H9 (cell line): Measurements from ENCODE around the gene CHST2. TPM values are rescaled to one million over a fixed set of nuclear protein-coding genes. Genes with fewer than 3 reads are reported as not detected.

ENCODE experiments used
- DNase-seq: peaks from one replicate; pipeline ENCODE4 v3.0.0-alpha.2; 2017
- H2AFZ ChIP-seq: one replicate; pipeline ENCODE4 v1.6.1; 2013; ENCODE audit warnings: mild to moderate bottlenecking, low read length, control low read depth, moderate library complexity
- H2AK5ac ChIP-seq: 2 replicates; pipeline ENCODE4 v1.6.1; 2013; ENCODE audit warnings: low read length, control low read depth, mixed read lengths; ENCODE audit not compliant: insufficient read length
- H2BK120ac ChIP-seq: one replicate; pipeline ENCODE4 v1.6.1; 2013; ENCODE audit warnings: low read depth, mild to moderate bottlenecking, low read length, control low read depth, inconsistent platforms; ENCODE audit not compliant: poor library complexity, severe bottlenecking
- H2BK12ac ChIP-seq: 2 replicates; pipeline ENCODE4 v1.6.1; 2013; ENCODE audit warnings: low read length, control low read depth, mixed read lengths, low read depth; ENCODE audit not compliant: insufficient read length
- H2BK15ac ChIP-seq: 2 replicates; pipeline ENCODE4 v1.6.1; 2013; ENCODE audit warnings: low read depth, low read length, control low read depth
- H2BK20ac ChIP-seq: one replicate; pipeline ENCODE4 v1.6.1; 2013; ENCODE audit warnings: low read depth, mild to moderate bottlenecking, low read length, control low read depth, inconsistent platforms; ENCODE audit not compliant: poor library complexity, severe bottlenecking
- H2BK5ac ChIP-seq: 2 replicates; pipeline ENCODE4 v1.6.1; 2013; ENCODE audit warnings: low read length, control low read depth, mixed read lengths; ENCODE audit not compliant: insufficient read length
- H3K14ac ChIP-seq: 2 replicates; pipeline ENCODE4 v1.6.1; 2013; ENCODE audit warnings: low read length, control low read depth; ENCODE audit not compliant: insufficient read depth
- H3K18ac ChIP-seq: 2 replicates; pipeline ENCODE4 v1.6.1; 2013; ENCODE audit warnings: low read depth, mild to moderate bottlenecking, mixed read lengths, low read length, control low read depth; ENCODE audit not compliant: insufficient read length
- H3K23ac ChIP-seq: 2 replicates; pipeline ENCODE4 v1.6.1; 2013; ENCODE audit warnings: low read length, control low read depth, mixed read lengths, low read depth; ENCODE audit not compliant: insufficient read length
- H3K23me2 ChIP-seq: 2 replicates; pipeline ENCODE4 v1.6.1; 2013; ENCODE audit warnings: low read depth, mild to moderate bottlenecking, mixed read lengths, low read length, control low read depth; ENCODE audit not compliant: insufficient read length, poor library complexity, severe bottlenecking
- H3K27ac ChIP-seq: 2 replicates; pipeline ENCODE4 v1.5.1; 2013; ENCODE audit warnings: low read length, control low read depth, mixed read lengths, low read depth; ENCODE audit not compliant: insufficient read length
- H3K27me3 ChIP-seq: 2 replicates; pipeline ENCODE4 v1.6.1; 2013; ENCODE audit warnings: low read length, control low read depth, inconsistent platforms; ENCODE audit not compliant: insufficient read depth
- H3K4ac ChIP-seq: 2 replicates; pipeline ENCODE4 v1.6.1; 2013; ENCODE audit warnings: low read depth, mild to moderate bottlenecking, control low read depth, inconsistent platforms, low read length, moderate library complexity
- H3K4me1 ChIP-seq: 2 replicates; pipeline ENCODE4 v1.6.1; 2013; ENCODE audit warnings: low read length, control low read depth, inconsistent platforms; ENCODE audit not compliant: insufficient read depth
- H3K4me2 ChIP-seq: 2 replicates; pipeline ENCODE4 v1.6.1; 2013; ENCODE audit warnings: low read length, control low read depth, mixed read lengths; ENCODE audit not compliant: insufficient read length, insufficient read depth
- H3K56ac ChIP-seq: 2 replicates; pipeline ENCODE4 v1.6.1; 2013; ENCODE audit warnings: low read depth, mild to moderate bottlenecking, mixed read lengths, low read length, control low read depth; ENCODE audit not compliant: insufficient read length
- H3K79me1 ChIP-seq: 2 replicates; pipeline ENCODE4 v1.6.1; 2013; ENCODE audit warnings: low read depth, mild to moderate bottlenecking, moderate library complexity, low read length, control low read depth, inconsistent platforms; ENCODE audit not compliant: insufficient read depth, poor library complexity, severe bottlenecking
- H3K79me2 ChIP-seq: 2 replicates; pipeline ENCODE4 v1.6.1; 2013; ENCODE audit warnings: low read length, control low read depth, inconsistent platforms; ENCODE audit not compliant: insufficient read depth
- H3K9ac ChIP-seq: 2 replicates; pipeline ENCODE4 v1.6.1; 2013; ENCODE audit warnings: low read length, control low read depth, mixed read lengths; ENCODE audit not compliant: insufficient read length; ENCODE audit errors: extremely low read depth
- H3K9me3 ChIP-seq: one replicate; pipeline ENCODE4 v1.6.1; 2013; ENCODE audit warnings: low read depth, low read length, inconsistent platforms; ENCODE audit not compliant: control insufficient read depth
- H3T11ph ChIP-seq: one replicate; pipeline ENCODE4 v1.6.1; 2013; ENCODE audit warnings: mild to moderate bottlenecking, low read length, control low read depth, inconsistent platforms
- H4K20me1 ChIP-seq: one replicate; pipeline ENCODE4 v1.6.1; 2013; ENCODE audit not compliant: control insufficient read depth, insufficient read length, insufficient read depth
- H4K5ac ChIP-seq: 2 replicates; pipeline ENCODE4 v1.6.1; 2013; ENCODE audit warnings: low read depth, mild to moderate bottlenecking, mixed read lengths, low read length, control low read depth; ENCODE audit not compliant: insufficient read length
- H4K8ac ChIP-seq: replicated peaks from 2 replicates; pipeline ENCODE4 v1.6.1; 2013; ENCODE audit warnings: low read length, control low read depth, mixed read lengths, low read depth; ENCODE audit not compliant: insufficient read length
- H4K91ac ChIP-seq: 2 replicates; pipeline ENCODE4 v1.6.1; 2013; ENCODE audit warnings: low read depth, mild to moderate bottlenecking, moderate library complexity, mixed read lengths, low read length, control low read depth; ENCODE audit not compliant: insufficient read length
- H3K27ac Mint-ChIP-seq, 3 experiments: 2 replicates in 2 of 3; 3 replicates in 1 of 3; pipeline ENCODE4 v1.8.0; 2020 to 2021; ENCODE audit warnings: mixed read lengths in 3 of 3, mild to moderate bottlenecking in 1 of 3, moderate library complexity in 1 of 3
- H3K27me3 Mint-ChIP-seq: 2 replicates; pipeline ENCODE4 v1.8.0; 2021; ENCODE audit warnings: low read depth, mild to moderate bottlenecking, moderate library complexity, mixed read lengths
- H3K36me3 Mint-ChIP-seq, 3 experiments: 2 replicates in 2 of 3; 3 replicates in 1 of 3; pipeline ENCODE4 v1.8.0; 2020 to 2021; ENCODE audit warnings: low read depth in 3 of 3, mixed read lengths in 3 of 3; ENCODE audit not compliant: insufficient read depth in 1 of 3
- H3K4me1 Mint-ChIP-seq, 2 experiments: 2 replicates each; pipeline ENCODE4 v1.8.0; 2020; ENCODE audit warnings: mixed read lengths in 2 of 2
- H3K4me3 Mint-ChIP-seq, 2 experiments: 2 replicates in 1 of 2; 3 replicates in 1 of 2; pipeline ENCODE4 v1.8.0; 2020 to 2021; ENCODE audit warnings: mild to moderate bottlenecking in 2 of 2, mixed read lengths in 2 of 2, moderate library complexity in 1 of 2
- H3K9me3 Mint-ChIP-seq, 2 experiments: 2 replicates in 1 of 2; 3 replicates in 1 of 2; pipeline ENCODE4 v1.8.0; 2020; ENCODE audit warnings: mild to moderate bottlenecking in 2 of 2, mixed read lengths in 2 of 2, moderate library complexity in 1 of 2
- WGBS: extraction: QIAGEN DNeasy Blood & Tissue Kit; methylation state at CpG from one replicate; pipeline ENCODE4 v1.1.7; 2013; ENCODE audit warnings: missing lambda C conversion rate, low lambda C conversion rate, mixed read lengths; ENCODE audit not compliant: insufficient read length; ENCODE audit errors: extremely low coverage; 5-methylcytosine and 5-hydroxymethylcytosine counted together
- total RNA-seq: library from RNA; stranded (reverse); gene quantifications from 2 replicates; pipeline ENCODE4 v1.2.1, GENCODE V29; 2021
- TF ChIP-seq, protein P1 (sequence below): fragments of 200-600 bp; sonication (generic); conservative IDR thresholded peaks from 3 replicates; pipeline ENCODE4 v1.8.0; 2021; ENCODE audit warnings: antibody characterized with exemption, mild to moderate bottlenecking

Gene CHST2
- total RNA-seq, 1 experiment from 2014 or later: 5.8 TPM

DNA sequence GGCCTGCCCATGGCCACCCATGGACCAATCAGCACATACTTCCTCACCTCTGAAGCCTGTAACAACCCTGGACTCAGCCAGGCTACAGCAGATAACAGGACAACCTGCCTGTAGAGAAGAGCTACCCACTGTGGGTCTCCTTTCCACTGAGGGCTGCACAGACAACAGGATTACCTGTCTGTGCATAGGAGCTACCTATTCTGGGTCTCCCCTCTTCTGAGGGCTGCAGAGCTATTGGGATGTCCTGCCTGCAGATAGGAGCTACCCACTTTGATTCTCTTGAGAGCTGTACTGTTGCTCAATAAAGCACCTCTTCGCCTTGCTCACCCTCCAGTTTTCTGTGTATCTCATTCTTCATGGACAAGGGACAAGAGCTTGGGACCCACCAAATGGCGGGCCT lies 23.8 kb upstream of the CHST2 start:
- H2BK12ac ChIP-seq: no peak overlapping the region
- H2BK120ac ChIP-seq: no peak overlapping the region
- no peak overlapping the region for H2AK5ac ChIP-seq
- H3T11ph ChIP-seq: no peak overlapping the region
- no peak for DNase-seq
- H3K18ac ChIP-seq: no peak overlapping the region
- H3K56ac ChIP-seq: no peak overlapping the region
- Mint-ChIP-seq H3K36me3 (peaks cover 0 to 12% (median 2%) of the 10 kb centered on the region in 3 experiments; a peak in 6 of 7 replicates), H3K27ac (no peak overlapping the region), H3K4me1 (peaks cover 0 to 7% of the 10 kb centered on the region in 2 experiments; a peak in 2 of 4 replicates), H3K4me3 (no peak overlapping the region), H3K9me3 (peaks cover 6 to 13% of the 10 kb centered on the region in 2 experiments; a peak in 4 of 5 replicates), H3K27me3 (no peaks in the 10 kb centered on the region)
- no peak overlapping the region for H2BK5ac ChIP-seq
- no peak overlapping the region for H3K23ac ChIP-seq
- H3K27ac ChIP-seq: no peak overlapping the region
- H4K5ac ChIP-seq: no peak overlapping the region
- no peak overlapping the region for H3K4ac ChIP-seq
- H4K20me1 ChIP-seq: no peaks in the 10 kb centered on the region
- H4K91ac ChIP-seq: no peak overlapping the region
- no peak overlapping the region for H2AFZ ChIP-seq
- no peak overlapping the region for H2BK15ac ChIP-seq
- no CpG with 5 or more reads among the region's 2 CpGs for WGBS
- H4K8ac ChIP-seq: no peak overlapping the region
- H3K9me3 ChIP-seq: no peaks in the 10 kb centered on the region
- no peak overlapping the region for H2BK20ac ChIP-seq
- no peaks in the 10 kb centered on the region for H3K4me1 ChIP-seq
- no peaks in the 10 kb centered on the region for H3K79me1 ChIP-seq
- no peak overlapping the region for H3K14ac ChIP-seq
- TF ChIP-seq, protein P1, sequence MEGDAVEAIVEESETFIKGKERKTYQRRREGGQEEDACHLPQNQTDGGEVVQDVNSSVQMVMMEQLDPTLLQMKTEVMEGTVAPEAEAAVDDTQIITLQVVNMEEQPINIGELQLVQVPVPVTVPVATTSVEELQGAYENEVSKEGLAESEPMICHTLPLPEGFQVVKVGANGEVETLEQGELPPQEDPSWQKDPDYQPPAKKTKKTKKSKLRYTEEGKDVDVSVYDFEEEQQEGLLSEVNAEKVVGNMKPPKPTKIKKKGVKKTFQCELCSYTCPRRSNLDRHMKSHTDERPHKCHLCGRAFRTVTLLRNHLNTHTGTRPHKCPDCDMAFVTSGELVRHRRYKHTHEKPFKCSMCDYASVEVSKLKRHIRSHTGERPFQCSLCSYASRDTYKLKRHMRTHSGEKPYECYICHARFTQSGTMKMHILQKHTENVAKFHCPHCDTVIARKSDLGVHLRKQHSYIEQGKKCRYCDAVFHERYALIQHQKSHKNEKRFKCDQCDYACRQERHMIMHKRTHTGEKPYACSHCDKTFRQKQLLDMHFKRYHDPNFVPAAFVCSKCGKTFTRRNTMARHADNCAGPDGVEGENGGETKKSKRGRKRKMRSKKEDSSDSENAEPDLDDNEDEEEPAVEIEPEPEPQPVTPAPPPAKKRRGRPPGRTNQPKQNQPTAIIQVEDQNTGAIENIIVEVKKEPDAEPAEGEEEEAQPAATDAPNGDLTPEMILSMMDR: no peak
- no peaks in the 10 kb centered on the region for H3K27me3 ChIP-seq
- H3K79me2 ChIP-seq: no peaks in the 10 kb centered on the region
- H3K23me2 ChIP-seq: no peaks in the 10 kb centered on the region
- no peak overlapping the region for H3K4me2 ChIP-seq
- no peak overlapping the region for H3K9ac ChIP-seq
